ENCODE measurements around the gene RAB4B.

RAB4B gene

GRCh38 chr19:40801426-40802299 lies 23.6 kb downstream of the RAB4B start:
- Mint-ChIP-seq H3K27me3 (no peaks in the 10 kb centered on the region), H3K36me3 (ENCODE audit: low read depth) (peaks cover 38% of the 10 kb centered on the region), H3K27ac (peak overlapping the region; percentile 97), H3K4me1 (ENCODE audit: low read depth) (peaks cover 84% of the 10 kb centered on the region), H3K9me3 (no peaks in the 10 kb centered on the region), H3K4me3 (peak overlapping the region; percentile 95)

DNA sequence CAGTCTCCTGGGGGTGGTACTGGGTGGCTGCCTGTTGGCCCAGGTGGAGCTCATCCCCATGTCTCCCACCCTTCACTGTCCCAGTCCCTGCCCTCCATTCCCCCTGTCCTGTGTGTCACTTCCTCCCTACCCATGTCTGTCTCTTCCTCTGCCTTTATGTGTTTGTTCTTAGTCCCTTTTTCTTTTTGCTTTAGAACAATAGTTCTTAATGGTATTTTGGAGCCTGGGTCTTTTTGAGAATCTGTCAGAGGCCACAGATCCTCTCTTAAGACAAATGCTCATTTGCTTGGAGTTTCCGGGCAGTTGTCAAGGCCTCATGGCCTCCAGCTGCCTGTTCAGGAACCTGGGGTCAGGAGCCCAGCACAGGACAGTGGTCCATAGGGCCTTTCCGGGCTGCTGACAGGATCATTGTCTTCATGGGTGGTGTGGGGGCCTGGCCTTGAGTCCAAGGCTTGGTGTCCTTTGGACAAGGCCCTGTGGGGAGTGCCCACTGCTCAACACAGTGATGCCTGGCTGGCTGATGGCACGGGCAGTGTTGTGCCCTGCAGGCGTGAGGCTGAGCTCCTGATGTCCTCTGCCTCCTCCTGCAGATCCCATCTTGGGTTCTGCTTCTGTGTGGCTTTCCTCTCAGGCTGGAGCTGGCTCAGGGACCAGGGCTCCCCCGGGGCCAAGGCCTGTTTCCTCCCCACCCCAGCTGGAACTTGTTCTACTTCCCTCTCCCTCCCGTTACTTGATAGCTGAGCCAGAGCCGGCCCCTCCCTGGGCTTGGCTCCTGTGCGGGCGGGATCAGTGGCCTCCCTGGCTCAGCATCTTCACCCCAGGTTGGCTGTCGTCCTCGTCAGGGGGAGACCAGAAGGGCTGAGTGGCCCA lies 24.5 kb downstream of the RAB4B start:
- peak overlapping the region; percentile 97 for H3K27ac Mint-ChIP-seq
- peaks cover 43% of the 10 kb centered on the region for H3K36me3 Mint-ChIP-seq (ENCODE audit: low read depth)
- H3K4me1 Mint-ChIP-seq (ENCODE audit: low read depth) = peaks cover 88% of the 10 kb centered on the region
- peak overlapping the region; percentile 95 for H3K4me3 Mint-ChIP-seq
- H3K9me3 Mint-ChIP-seq = no peaks in the 10 kb centered on the region
- no peaks in the 10 kb centered on the region for H3K27me3 Mint-ChIP-seq

- H3K27ac Mint-ChIP-seq = peak overlapping the region; percentile 97
- no peaks in the 10 kb centered on the region for H3K27me3 Mint-ChIP-seq
- peaks cover 49% of the 10 kb centered on the region for H3K36me3 Mint-ChIP-seq (ENCODE audit: low read depth)
- peaks cover 85% of the 10 kb centered on the region for H3K4me1 Mint-ChIP-seq (ENCODE audit: low read depth)
- no peaks in the 10 kb centered on the region for H3K9me3 Mint-ChIP-seq
- peak overlapping the region; percentile 95 for H3K4me3 Mint-ChIP-seq
Observed at GRCh38 chr19:40803170-40803856, 25.3 kb downstream of the RAB4B start.

- Mint-ChIP-seq H3K4me3 (peak overlapping the region; percentile 95), H3K27me3 (no peaks in the 10 kb centered on the region), H3K36me3 (ENCODE audit: low read depth) (peaks cover 51% of the 10 kb centered on the region), H3K4me1 (ENCODE audit: low read depth) (peaks cover 87% of the 10 kb centered on the region), H3K9me3 (no peaks in the 10 kb centered on the region), H3K27ac (peak overlapping the region; percentile 97)
Observed at GRCh38 chr19:40803857-40804782, 26.1 kb downstream of the RAB4B start.

- no peaks in the 10 kb centered on the region for H3K9me3 Mint-ChIP-seq
- peak overlapping the region; percentile 97 for H3K27ac Mint-ChIP-seq
- peak overlapping the region; percentile 95 for H3K4me3 Mint-ChIP-seq
- peaks cover 88% of the 10 kb centered on the region for H3K4me1 Mint-ChIP-seq (ENCODE audit: low read depth)
- no peaks in the 10 kb centered on the region for H3K27me3 Mint-ChIP-seq
- peaks cover 51% of the 10 kb centered on the region for H3K36me3 Mint-ChIP-seq (ENCODE audit: low read depth)
Observed at GRCh38 chr19:40804783-40805242, 26.8 kb downstream of the RAB4B start.

DNA sequence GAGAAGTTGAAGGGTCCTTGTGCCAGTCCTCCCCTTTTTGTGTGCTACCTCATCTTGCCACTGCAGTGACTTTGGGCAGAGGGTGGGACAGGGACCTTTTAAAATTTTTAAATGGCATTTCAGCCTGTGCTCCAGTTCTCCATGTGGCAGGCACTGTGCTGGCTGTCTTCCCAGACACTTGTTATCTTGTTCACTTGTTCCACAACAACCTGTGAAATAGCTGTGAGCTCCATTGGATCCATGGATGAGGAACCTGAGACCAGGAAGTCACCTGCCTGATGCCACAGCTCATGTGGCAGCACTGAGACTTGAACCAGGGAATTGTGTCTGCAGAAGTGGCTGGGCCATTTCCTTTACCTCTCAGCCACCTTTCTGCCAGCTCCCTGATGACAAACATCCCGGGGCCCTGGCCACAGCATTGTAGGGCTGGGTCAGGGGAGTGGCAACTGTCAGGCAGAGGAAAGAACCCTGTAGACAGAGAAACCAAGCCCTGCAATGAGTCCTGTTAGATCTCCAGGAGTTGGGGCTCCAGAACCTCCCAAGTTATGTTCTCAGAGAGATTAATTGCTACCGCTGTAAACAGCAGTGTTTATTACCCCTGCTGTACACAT lies 27.3 kb downstream of the RAB4B start:
- Mint-ChIP-seq H3K4me1 (ENCODE audit: low read depth) (peaks cover 89% of the 10 kb centered on the region), H3K36me3 (ENCODE audit: low read depth) (peaks cover 45% of the 10 kb centered on the region), H3K27ac (peak overlapping the region; percentile 97), H3K27me3 (no peaks in the 10 kb centered on the region), H3K4me3 (peak overlapping the region; percentile 95), H3K9me3 (no peaks in the 10 kb centered on the region)

- H3K27me3 Mint-ChIP-seq = no peaks in the 10 kb centered on the region
- H3K36me3 Mint-ChIP-seq (ENCODE audit: low read depth) = peaks cover 39% of the 10 kb centered on the region
- H3K4me3 Mint-ChIP-seq = peak overlapping the region; percentile 73
- peaks cover 86% of the 10 kb centered on the region for H3K4me1 Mint-ChIP-seq (ENCODE audit: low read depth)
- H3K9me3 Mint-ChIP-seq = no peaks in the 10 kb centered on the region
- H3K27ac Mint-ChIP-seq = peak overlapping the region; percentile 97
Observed at GRCh38 chr19:40806423-40807146, 28.5 kb downstream of the RAB4B start.

DNA sequence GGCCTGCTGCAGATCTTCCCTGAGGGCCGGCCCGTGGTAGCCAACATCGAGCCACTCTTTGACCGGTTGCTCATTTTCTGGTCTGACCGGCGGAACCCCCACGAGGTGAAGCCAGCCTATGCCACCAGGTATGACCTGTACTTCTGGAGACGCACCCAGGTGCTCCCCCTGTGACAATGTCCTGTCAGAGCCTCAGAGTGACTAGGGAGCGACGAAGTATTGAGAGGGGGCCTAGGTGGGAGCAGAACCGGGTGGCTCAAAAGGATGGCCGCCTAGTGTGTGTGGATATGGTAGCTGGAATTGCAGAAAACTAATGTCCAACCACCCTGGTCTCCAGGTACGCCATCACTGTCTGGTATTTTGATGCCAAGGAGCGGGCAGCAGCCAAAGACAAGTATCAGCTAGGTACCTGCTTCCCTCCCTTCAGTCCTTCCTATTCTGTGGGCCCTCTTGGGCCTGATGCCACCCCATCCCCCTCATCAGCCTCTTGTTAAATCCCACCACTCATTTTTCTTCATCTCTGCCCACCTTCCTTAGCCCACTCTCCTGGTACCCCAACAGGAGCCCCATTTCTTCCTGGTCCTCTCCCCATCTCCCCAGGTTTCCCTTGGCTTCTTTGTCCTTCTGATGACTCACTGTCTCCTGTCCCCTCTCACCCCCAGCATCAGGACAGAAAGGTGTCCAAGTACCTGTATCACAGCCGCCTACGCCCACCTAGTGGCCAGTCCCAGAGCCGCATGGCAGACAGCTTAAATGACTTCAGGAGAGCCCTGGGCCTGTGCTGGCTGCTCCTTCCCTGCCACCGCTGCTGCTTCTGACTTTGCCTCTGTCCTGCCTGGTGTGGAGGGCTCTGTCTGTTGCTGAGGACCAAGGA lies 29.3 kb downstream of the RAB4B start:
- peaks cover 31% of the 10 kb centered on the region for H3K36me3 Mint-ChIP-seq (ENCODE audit: low read depth)
- H3K4me1 Mint-ChIP-seq (ENCODE audit: low read depth) = peaks cover 85% of the 10 kb centered on the region
- no peaks in the 10 kb centered on the region for H3K27me3 Mint-ChIP-seq
- peak overlapping the region; percentile 73 for H3K4me3 Mint-ChIP-seq
- no peaks in the 10 kb centered on the region for H3K9me3 Mint-ChIP-seq
- peak overlapping the region; percentile 97 for H3K27ac Mint-ChIP-seq

DNA sequence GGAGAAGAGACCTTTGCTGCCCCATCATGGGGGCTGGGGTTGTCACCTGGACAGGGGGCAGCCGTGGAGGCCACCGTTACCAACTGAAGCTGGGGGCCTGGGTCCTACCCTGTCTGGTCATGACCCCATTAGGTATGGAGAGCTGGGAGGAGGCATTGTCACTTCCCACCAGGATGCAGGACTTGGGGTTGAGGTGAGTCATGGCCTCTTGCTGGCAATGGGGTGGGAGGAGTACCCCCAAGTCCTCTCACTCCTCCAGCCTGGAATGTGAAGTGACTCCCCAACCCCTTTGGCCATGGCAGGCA lies 29.9 kb downstream of the RAB4B start:
- Mint-ChIP-seq H3K27me3 (peaks cover 3% of the 10 kb centered on the region), H3K9me3 (no peaks in the 10 kb centered on the region), H3K4me1 (ENCODE audit: low read depth) (peaks cover 84% of the 10 kb centered on the region), H3K36me3 (ENCODE audit: low read depth) (peaks cover 30% of the 10 kb centered on the region), H3K4me3 (no peak overlapping the region), H3K27ac (peak overlapping the region; percentile 97)

DNA sequence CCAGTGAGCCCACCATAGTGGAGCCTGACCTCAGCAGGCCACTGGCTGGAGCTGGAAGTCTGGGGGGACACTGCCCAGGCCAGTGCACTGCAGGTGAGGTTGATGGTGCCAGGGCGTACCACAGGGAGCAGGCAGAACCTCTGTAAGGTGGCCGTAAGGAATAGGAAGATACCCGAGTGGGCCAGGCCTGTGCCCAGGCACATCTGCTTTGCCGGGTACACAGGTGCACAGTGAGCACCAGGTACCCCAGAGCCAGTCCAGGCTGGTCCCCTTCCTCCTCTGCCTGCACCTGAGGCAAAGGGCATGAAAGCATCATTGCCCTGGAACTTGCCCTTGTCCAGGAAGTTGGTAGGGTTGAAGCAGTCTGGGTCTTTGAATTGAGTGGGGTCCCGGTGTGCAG lies 30.4 kb downstream of the RAB4B start:
- peaks cover 3% of the 10 kb centered on the region for H3K27me3 Mint-ChIP-seq

DNA sequence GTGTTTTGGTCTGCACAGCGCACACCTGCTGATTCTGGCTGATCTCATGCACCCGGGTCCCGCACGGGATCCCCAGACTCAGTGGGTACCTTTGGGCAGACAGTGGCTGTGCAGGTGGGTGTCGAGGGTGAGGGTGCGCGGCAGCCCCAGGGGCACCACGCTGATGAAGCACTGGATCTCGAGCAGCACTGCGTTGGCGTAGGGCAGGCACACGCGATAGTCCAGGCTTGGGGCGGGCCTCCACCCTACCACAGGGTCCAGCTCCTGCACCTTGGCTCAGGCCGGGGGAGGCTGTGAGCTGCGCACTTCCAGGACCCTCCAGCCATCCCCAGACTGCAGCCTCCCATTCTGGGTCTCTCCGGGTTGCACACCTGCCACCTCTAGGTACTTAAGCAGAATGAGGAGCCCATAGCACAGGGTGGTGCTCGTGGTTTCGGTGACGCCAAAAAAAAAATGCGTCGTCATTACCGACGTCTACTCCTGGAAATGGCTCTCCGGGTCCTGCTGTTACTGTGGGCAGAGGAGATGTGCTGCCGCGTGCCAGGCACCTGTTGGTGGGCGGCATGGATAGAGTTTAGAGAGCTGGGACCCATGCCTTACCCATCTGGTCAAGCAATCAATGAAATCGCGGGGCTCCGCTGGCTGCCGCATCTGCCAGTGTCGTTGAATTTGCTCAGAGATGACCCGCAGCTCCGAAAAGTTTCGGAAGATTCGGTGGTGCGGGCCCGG lies 31.5 kb downstream of the RAB4B start:
- Mint-ChIP-seq H3K36me3 (ENCODE audit: low read depth) (peaks cover 21% of the 10 kb centered on the region), H3K4me3 (no peak overlapping the region), H3K27me3 (peaks cover 3% of the 10 kb centered on the region), H3K27ac (peak overlapping the region; percentile 26), H3K4me1 (ENCODE audit: low read depth) (peaks cover 69% of the 10 kb centered on the region), H3K9me3 (no peaks in the 10 kb centered on the region)

More for the DNA sequence above, 30.4 kb downstream of the RAB4B start:
- H3K36me3 Mint-ChIP-seq (ENCODE audit: low read depth) = peaks cover 30% of the 10 kb centered on the region
- peaks cover 79% of the 10 kb centered on the region for H3K4me1 Mint-ChIP-seq (ENCODE audit: low read depth)
- no peak overlapping the region for H3K4me3 Mint-ChIP-seq
- H3K9me3 Mint-ChIP-seq = no peaks in the 10 kb centered on the region
- H3K27ac Mint-ChIP-seq = peak overlapping the region; percentile 36

DNA sequence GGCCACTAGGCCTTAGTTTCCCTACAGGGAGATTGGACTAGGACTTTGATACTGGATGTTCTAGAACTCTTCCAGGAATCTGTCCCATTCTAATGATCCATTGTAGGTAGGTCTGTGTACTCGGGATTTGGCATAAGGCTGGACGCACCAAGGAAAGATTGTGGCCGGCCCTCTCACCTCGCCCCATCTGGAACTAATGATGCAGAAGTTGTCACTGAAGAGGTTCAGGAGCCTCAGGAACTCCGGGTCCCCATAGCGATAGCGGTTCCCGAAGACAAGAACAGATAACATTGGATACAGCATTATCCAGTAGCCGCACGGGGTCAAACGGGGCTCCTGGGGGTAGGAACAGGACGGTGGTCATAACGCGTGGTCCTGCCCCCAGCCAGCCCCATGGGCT lies 32.1 kb downstream of the RAB4B start:
- Mint-ChIP-seq H3K36me3 (ENCODE audit: low read depth) (peaks cover 15% of the 10 kb centered on the region), H3K27me3 (peaks cover 3% of the 10 kb centered on the region), H3K4me3 (peak overlapping the region; percentile 37), H3K27ac (peak overlapping the region; percentile 26), H3K9me3 (no peaks in the 10 kb centered on the region), H3K4me1 (ENCODE audit: low read depth) (peaks cover 62% of the 10 kb centered on the region)

Measured in stimulated activated naive CD8-positive, alpha-beta T cell treated with anti-CD3 and anti-CD28 coated beads, Interleukin-15, Interleukin-2, amounts not matched to agents 100 ng/mL and 50 ng/mL, for 24 hours (primary cell).